SK-N-MC (cell line): ENCODE data around the gene CST1.
"Not testable (repeated sequence)": the region's sequence is repeated elsewhere in the genome, so short reads cannot be mapped to it uniquely, and the experiment has no call there.

ENCODE experiments used
- DNase-seq: peaks from one replicate; pipeline ENCODE4 v3.0.0-alpha.2; 2011; ENCODE audit warnings: low read depth, low spot score
- H3K27ac ChIP-seq: fragments of 200-600 bp; sonication (generic); 2 replicates; pipeline ENCODE4 v1.5.1; 2016; ENCODE audit warnings: mixed run types
- H3K36me3 ChIP-seq: fragments of 200-600 bp; sonication (generic); 2 replicates; pipeline ENCODE4 v1.6.1; 2017; ENCODE audit warnings: antibody characterized with exemption, low read length, mixed read lengths; ENCODE audit not compliant: insufficient read depth
- H3K4me3 ChIP-seq: fragments of 200-600 bp; sonication (generic); 2 replicates; pipeline ENCODE4 v1.5.1; 2016
- H3K9ac ChIP-seq: fragments of 200-600 bp; sonication (generic); 2 replicates; pipeline ENCODE4 v1.8.0; 2017; ENCODE audit warnings: mixed run types, mixed read lengths; ENCODE audit not compliant: insufficient read length
- H3K9me3 ChIP-seq: fragments of 200-600 bp; sonication (generic); 2 replicates; pipeline ENCODE4 v1.6.1; 2017; ENCODE audit warnings: low read depth, mild to moderate bottlenecking, antibody characterized with exemption, low read length, moderate library complexity, mixed read lengths
- EZH2 ChIP-seq: fragments of 200-600 bp; sonication (generic); IDR thresholded peaks from one replicate; pipeline ENCODE4 v1.6.1; 2017; ENCODE audit warnings: antibody characterized with exemption
- FOXP2 ChIP-seq: optimal IDR thresholded peaks from 2 replicates; pipeline ENCODE3; 2011; ENCODE audit warnings: mild to moderate bottlenecking, moderate library complexity; ENCODE audit not compliant: insufficient read depth; ENCODE audit errors: extremely low read length, control extremely low read depth
- POLR2AphosphoS5 ChIP-seq: IDR thresholded peaks from 2 replicates; pipeline ENCODE4 v1.6.1; 2012; ENCODE audit warnings: mild to moderate bottlenecking, low read depth, low read length, borderline replicate concordance

Gene CST1

GRCh38 chr20:23727016-23727415, 23.7 kb downstream of the CST1 start:
- TF ChIP-seq EZH2 (no peak), POLR2AphosphoS5 (no peak), FOXP2 (no peak)
- H3K9ac ChIP-seq: no peak overlapping the region
- no peaks in the 10 kb centered on the region for H3K9me3 ChIP-seq
- no peaks in the 10 kb centered on the region for H3K36me3 ChIP-seq
- DNase-seq: no peak
- H3K27ac ChIP-seq: no peak overlapping the region
- H3K4me3 ChIP-seq: no peak overlapping the region

DNA sequence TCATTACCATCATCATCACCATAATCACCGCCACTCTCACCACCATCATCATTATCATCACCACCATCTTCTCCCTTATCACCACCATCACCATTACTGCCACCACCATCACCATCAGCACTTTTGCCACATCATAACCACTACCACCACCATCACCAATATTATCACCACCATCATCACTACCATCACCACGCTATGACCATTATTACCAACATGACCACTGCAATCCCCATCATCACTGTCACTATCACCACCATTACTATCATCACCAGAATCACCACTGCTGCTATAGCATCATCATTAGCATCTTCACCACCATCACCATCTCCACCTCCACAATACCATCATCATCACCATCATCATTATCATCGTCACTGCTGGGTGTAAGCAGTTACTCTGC, 25.6 kb downstream of the CST1 start:
- DNase-seq: no peak
- H3K4me3 ChIP-seq: no peak overlapping the region

DNA sequence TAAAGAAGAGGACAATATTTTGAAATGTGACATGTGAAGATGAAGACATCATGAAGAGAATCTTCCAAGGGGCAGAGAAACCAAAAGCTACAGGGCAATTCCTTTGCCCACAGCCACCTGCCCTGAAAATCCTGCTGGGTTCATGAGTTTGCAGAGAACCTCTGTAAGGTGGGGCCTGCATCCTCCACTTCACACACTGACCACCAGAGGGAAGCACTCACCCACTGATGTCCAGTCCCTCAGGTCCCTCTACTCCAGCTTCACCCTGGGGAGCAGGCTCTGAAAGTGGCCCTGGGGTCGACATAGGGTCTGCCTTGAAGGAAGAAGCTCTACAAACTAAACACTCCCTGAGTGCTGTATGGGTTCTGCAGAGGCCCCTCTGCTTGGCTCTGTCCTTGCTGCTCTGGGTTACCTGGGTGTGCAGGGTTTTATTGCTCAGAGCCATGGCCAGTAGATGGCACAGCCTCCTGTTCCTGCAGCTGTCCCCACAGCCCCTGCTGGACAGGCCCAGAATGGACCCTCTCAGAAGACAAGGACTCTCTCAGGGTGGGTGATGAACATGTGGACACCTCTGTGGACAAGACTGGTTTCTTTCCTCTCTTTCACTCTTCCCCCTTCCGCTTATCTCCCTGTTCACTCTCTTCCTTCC, 27.0 kb downstream of the CST1 start:
- not testable (repeated sequence) for DNase-seq, H3K4me3 ChIP-seq, H3K36me3 ChIP-seq, H3K9ac ChIP-seq, H3K27ac ChIP-seq, H3K9me3 ChIP-seq

More for the DNA sequence above, 25.6 kb downstream of the CST1 start:
- H3K36me3 ChIP-seq: no peaks in the 10 kb centered on the region
- no peaks in the 10 kb centered on the region for H3K9me3 ChIP-seq
- H3K27ac ChIP-seq: no peak overlapping the region
- TF ChIP-seq EZH2: no peak
- no peak for TF ChIP-seq POLR2AphosphoS5
- no peak for TF ChIP-seq FOXP2
- no peak overlapping the region for H3K9ac ChIP-seq

GRCh38 chr20:23722851-23723250, 27.9 kb downstream of the CST1 start:
- not testable (repeated sequence) for H3K9me3 ChIP-seq, H3K27ac ChIP-seq, H3K4me3 ChIP-seq, DNase-seq, H3K36me3 ChIP-seq, H3K9ac ChIP-seq

DNA sequence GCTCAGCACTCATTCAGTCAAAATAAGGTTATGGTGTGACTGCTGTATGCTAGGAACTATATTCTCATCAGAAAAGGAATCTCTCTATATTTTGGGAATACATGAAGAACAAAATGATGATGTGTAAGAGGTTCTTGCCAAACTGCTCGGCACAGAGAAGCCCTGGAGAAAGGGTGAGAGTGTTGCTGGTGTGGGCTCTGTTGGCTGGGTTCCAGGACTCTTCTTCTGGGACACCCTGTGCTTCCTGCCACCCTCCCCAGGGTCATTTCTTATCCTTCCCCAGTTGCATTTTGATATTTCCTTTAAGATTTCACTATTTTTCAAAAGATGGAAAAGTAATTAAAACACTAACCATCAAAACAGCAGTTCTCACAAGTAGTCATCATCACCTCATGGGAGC, 28.8 kb downstream of the CST1 start:
- Histone ChIP-seq H3K27ac (no peak overlapping the region), H3K9me3 (no peaks in the 10 kb centered on the region), H3K9ac (no peak overlapping the region), H3K4me3 (no peak overlapping the region), H3K36me3 (no peaks in the 10 kb centered on the region)
- TF ChIP-seq POLR2AphosphoS5: no peak
- TF ChIP-seq FOXP2: no peak
- no peak for TF ChIP-seq EZH2
- DNase-seq: no peak

GRCh38 chr20:23719351-23719750, 31.4 kb downstream of the CST1 start:
- not testable (repeated sequence) for DNase-seq, H3K9ac ChIP-seq, H3K9me3 ChIP-seq, H3K4me3 ChIP-seq, H3K27ac ChIP-seq, H3K36me3 ChIP-seq

GRCh38 chr20:23711778-23712177, 39.0 kb downstream of the CST1 start:
- not testable (repeated sequence) for H3K4me3 ChIP-seq, H3K27ac ChIP-seq, H3K36me3 ChIP-seq, H3K9ac ChIP-seq, H3K9me3 ChIP-seq, DNase-seq

GRCh38 chr20:23710771-23711170, 40.0 kb downstream of the CST1 start:
- Histone ChIP-seq H3K36me3 (no peaks in the 10 kb centered on the region), H3K4me3 (no peak overlapping the region), H3K9ac (no peak overlapping the region), H3K9me3 (no peaks in the 10 kb centered on the region), H3K27ac (no peak overlapping the region)
- no peak for TF ChIP-seq POLR2AphosphoS5
- no peak for TF ChIP-seq EZH2
- no peak for TF ChIP-seq FOXP2
- DNase-seq: no peak

GRCh38 chr20:23705895-23706294, 44.8 kb downstream of the CST1 start:
- no peak for DNase-seq
- no peaks in the 10 kb centered on the region for H3K9me3 ChIP-seq
- no peaks in the 10 kb centered on the region for H3K36me3 ChIP-seq
- TF ChIP-seq EZH2 (no peak), FOXP2 (no peak), POLR2AphosphoS5 (no peak)
- no peak overlapping the region for H3K27ac ChIP-seq
- no peak overlapping the region for H3K4me3 ChIP-seq
- H3K9ac ChIP-seq: no peak overlapping the region

- Histone ChIP-seq H3K9me3 (no peaks in the 10 kb centered on the region), H3K36me3 (no peaks in the 10 kb centered on the region), H3K4me3 (no peak overlapping the region), H3K9ac (no peak overlapping the region), H3K27ac (no peak overlapping the region)
- TF ChIP-seq POLR2AphosphoS5 (no peak), EZH2 (no peak), FOXP2 (no peak)
- DNase-seq: no peak
These were observed 48.7 kb downstream of the CST1 start for GRCh38 chr20:23702021-23702420.
